ENCODE results near the gene GUK1. TPM values are rescaled to one million over a fixed set of nuclear protein-coding genes. Genes with fewer than 3 reads are reported as not detected.

Gene GUK1
- total and polyA plus RNA-seq, 2 experiments from 2014 or later = 87.5 to 121 TPM

GRCh38 chr1:228170666-228171065, 30.6 kb downstream of the GUK1 start:
- Histone ChIP-seq H3K4me3 (no peak overlapping the region), H3K36me3 (ENCODE audit: insufficient read depth) (no peaks in the 10 kb centered on the region), H3K27ac (ENCODE audit: low read depth) (no peak overlapping the region), H3K79me2 (replicated peaks; ENCODE audit: insufficient read depth) (peaks cover 19% of the 10 kb centered on the region), H4K20me1 (replicated peaks; ENCODE audit: insufficient read depth) (no peaks in the 10 kb centered on the region; the same call in 1 of the 2 replicates), H3K27me3 (ENCODE audit: insufficient read depth) (no peaks in the 10 kb centered on the region), H2AFZ (no peak overlapping the region), H3F3A (replicated peaks; ENCODE audit: low read depth) (peaks cover 6% of the 10 kb centered on the region; the same call in 1 of the 2 replicates), H3K4me2 (no peak overlapping the region), H3K9me2 (ENCODE audit: insufficient read depth) (no peaks in the 10 kb centered on the region), H3K4me1 (ENCODE audit: insufficient read depth) (no peaks in the 10 kb centered on the region; the same call in 1 of the 2 replicates)
- no peaks in the 10 kb centered on the region; the same call in 2 of the 3 replicates for H3K9me3 Mint-ChIP-seq
- H3K27ac Mint-ChIP-seq = no peak overlapping the region
- no peak for ATAC-seq
- peaks cover 3% of the 10 kb centered on the region; the same call in 1 of the 3 replicates for H3K4me1 Mint-ChIP-seq
- peaks cover 2% of the 10 kb centered on the region for H3K27me3 Mint-ChIP-seq (ENCODE audit: insufficient read depth, low read depth, poor library complexity)
- no peak overlapping the region for H3K4me3 Mint-ChIP-seq
- H3K36me3 Mint-ChIP-seq (ENCODE audit: low read depth) = no peaks in the 10 kb centered on the region; the same call in 2 of the 3 replicates
- no peak for DNase-seq (ENCODE audit: low spot score)
- TF ChIP-seq REST (IDR thresholded peaks at IDR 0.05; ENCODE audit: unreplicated experiment) (no peak), EZH2 (IDR thresholded peaks at IDR 0.05; ENCODE audit: low read depth, unreplicated experiment) (no peak), ZNF114 (CRISPR knock-in tag; IDR thresholded peaks at IDR 0.05) (no peak), POLR2AphosphoS5 (IDR thresholded peaks at IDR 0.05; ENCODE audit: low read depth) (no peak), JUNB (IDR thresholded peaks at IDR 0.05; ENCODE audit: unreplicated experiment) (no peak), EZH2phosphoT487 (IDR thresholded peaks at IDR 0.05; ENCODE audit: unreplicated experiment) (no peak), CREB1 (CRISPR knock-in tag; IDR thresholded peaks at IDR 0.05; ENCODE audit: low read depth) (no peak), STAT1 (IDR thresholded peaks at IDR 0.05; ENCODE audit: unreplicated experiment) (no peak), NANOG (IDR thresholded peaks at IDR 0.05; ENCODE audit: borderline replicate concordance) (no peak)
- TF ChIP-seq, protein P1, sequence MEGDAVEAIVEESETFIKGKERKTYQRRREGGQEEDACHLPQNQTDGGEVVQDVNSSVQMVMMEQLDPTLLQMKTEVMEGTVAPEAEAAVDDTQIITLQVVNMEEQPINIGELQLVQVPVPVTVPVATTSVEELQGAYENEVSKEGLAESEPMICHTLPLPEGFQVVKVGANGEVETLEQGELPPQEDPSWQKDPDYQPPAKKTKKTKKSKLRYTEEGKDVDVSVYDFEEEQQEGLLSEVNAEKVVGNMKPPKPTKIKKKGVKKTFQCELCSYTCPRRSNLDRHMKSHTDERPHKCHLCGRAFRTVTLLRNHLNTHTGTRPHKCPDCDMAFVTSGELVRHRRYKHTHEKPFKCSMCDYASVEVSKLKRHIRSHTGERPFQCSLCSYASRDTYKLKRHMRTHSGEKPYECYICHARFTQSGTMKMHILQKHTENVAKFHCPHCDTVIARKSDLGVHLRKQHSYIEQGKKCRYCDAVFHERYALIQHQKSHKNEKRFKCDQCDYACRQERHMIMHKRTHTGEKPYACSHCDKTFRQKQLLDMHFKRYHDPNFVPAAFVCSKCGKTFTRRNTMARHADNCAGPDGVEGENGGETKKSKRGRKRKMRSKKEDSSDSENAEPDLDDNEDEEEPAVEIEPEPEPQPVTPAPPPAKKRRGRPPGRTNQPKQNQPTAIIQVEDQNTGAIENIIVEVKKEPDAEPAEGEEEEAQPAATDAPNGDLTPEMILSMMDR (conservative IDR thresholded peaks at IDR 0.05; ENCODE audit: low read depth in 2 of 2) = no peak
- TF ChIP-seq, protein P2, sequence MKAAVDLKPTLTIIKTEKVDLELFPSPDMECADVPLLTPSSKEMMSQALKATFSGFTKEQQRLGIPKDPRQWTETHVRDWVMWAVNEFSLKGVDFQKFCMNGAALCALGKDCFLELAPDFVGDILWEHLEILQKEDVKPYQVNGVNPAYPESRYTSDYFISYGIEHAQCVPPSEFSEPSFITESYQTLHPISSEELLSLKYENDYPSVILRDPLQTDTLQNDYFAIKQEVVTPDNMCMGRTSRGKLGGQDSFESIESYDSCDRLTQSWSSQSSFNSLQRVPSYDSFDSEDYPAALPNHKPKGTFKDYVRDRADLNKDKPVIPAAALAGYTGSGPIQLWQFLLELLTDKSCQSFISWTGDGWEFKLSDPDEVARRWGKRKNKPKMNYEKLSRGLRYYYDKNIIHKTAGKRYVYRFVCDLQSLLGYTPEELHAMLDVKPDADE (IDR thresholded peaks at IDR 0.05) = no peak
- TF ChIP-seq, protein P3, sequence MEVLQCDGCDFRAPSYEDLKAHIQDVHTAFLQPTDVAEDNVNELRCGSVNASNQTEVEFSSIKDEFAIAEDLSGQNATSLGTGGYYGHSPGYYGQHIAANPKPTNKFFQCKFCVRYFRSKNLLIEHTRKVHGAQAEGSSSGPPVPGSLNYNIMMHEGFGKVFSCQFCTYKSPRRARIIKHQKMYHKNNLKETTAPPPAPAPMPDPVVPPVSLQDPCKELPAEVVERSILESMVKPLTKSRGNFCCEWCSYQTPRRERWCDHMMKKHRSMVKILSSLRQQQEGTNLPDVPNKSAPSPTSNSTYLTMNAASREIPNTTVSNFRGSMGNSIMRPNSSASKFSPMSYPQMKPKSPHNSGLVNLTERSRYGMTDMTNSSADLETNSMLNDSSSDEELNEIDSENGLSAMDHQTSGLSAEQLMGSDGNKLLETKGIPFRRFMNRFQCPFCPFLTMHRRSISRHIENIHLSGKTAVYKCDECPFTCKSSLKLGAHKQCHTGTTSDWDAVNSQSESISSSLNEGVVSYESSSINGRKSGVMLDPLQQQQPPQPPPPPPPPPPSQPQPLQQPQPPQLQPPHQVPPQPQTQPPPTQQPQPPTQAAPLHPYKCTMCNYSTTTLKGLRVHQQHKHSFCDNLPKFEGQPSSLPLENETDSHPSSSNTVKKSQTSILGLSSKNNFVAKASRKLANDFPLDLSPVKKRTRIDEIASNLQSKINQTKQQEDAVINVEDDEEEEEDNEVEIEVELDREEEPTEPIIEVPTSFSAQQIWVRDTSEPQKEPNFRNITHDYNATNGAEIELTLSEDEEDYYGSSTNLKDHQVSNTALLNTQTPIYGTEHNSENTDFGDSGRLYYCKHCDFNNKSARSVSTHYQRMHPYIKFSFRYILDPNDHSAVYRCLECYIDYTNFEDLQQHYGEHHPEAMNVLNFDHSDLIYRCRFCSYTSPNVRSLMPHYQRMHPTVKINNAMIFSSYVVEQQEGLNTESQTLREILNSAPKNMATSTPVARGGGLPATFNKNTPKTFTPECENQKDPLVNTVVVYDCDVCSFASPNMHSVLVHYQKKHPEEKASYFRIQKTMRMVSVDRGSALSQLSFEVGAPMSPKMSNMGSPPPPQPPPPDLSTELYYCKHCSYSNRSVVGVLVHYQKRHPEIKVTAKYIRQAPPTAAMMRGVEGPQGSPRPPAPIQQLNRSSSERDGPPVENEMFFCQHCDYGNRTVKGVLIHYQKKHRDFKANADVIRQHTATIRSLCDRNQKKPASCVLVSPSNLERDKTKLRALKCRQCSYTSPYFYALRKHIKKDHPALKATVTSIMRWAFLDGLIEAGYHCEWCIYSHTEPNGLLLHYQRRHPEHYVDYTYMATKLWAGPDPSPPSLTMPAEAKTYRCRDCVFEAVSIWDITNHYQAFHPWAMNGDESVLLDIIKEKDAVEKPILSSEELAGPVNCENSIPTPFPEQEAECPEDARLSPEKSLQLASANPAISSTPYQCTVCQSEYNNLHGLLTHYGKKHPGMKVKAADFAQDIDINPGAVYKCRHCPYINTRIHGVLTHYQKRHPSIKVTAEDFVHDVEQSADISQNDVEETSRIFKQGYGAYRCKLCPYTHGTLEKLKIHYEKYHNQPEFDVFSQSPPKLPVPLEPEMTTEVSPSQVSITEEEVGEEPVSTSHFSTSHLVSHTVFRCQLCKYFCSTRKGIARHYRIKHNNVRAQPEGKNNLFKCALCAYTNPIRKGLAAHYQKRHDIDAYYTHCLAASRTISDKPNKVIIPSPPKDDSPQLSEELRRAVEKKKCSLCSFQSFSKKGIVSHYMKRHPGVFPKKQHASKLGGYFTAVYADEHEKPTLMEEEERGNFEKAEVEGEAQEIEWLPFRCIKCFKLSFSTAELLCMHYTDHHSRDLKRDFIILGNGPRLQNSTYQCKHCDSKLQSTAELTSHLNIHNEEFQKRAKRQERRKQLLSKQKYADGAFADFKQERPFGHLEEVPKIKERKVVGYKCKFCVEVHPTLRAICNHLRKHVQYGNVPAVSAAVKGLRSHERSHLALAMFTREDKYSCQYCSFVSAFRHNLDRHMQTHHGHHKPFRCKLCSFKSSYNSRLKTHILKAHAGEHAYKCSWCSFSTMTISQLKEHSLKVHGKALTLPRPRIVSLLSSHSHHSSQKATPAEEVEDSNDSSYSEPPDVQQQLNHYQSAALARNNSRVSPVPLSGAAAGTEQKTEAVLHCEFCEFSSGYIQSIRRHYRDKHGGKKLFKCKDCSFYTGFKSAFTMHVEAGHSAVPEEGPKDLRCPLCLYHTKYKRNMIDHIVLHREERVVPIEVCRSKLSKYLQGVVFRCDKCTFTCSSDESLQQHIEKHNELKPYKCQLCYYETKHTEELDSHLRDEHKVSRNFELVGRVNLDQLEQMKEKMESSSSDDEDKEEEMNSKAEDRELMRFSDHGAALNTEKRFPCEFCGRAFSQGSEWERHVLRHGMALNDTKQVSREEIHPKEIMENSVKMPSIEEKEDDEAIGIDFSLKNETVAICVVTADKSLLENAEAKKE (CRISPR knock-in tag; IDR thresholded peaks at IDR 0.05) = no peak

Measured in GM23338 (cell line).